ENCODE measurements around the gene RCSD1. TPM values are rescaled to one million over a fixed set of nuclear protein-coding genes. Genes with fewer than 3 reads are reported as not detected.
A peak's percentile ranks its signal among the peaks of the same experiment; 100 is the strongest.

The RCSD1 gene, protein sequence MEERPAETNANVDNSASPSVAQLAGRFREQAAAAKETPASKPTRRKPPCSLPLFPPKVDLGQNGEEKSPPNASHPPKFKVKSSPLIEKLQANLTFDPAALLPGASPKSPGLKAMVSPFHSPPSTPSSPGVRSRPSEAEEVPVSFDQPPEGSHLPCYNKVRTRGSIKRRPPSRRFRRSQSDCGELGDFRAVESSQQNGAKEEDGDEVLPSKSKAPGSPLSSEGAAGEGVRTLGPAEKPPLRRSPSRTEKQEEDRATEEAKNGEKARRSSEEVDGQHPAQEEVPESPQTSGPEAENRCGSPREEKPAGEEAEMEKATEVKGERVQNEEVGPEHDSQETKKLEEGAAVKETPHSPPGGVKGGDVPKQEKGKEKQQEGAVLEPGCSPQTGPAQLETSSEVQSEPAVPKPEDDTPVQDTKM
- 100 to 1,000 TPM; 143 to 145 TPM for total RNA-seq

DNA sequence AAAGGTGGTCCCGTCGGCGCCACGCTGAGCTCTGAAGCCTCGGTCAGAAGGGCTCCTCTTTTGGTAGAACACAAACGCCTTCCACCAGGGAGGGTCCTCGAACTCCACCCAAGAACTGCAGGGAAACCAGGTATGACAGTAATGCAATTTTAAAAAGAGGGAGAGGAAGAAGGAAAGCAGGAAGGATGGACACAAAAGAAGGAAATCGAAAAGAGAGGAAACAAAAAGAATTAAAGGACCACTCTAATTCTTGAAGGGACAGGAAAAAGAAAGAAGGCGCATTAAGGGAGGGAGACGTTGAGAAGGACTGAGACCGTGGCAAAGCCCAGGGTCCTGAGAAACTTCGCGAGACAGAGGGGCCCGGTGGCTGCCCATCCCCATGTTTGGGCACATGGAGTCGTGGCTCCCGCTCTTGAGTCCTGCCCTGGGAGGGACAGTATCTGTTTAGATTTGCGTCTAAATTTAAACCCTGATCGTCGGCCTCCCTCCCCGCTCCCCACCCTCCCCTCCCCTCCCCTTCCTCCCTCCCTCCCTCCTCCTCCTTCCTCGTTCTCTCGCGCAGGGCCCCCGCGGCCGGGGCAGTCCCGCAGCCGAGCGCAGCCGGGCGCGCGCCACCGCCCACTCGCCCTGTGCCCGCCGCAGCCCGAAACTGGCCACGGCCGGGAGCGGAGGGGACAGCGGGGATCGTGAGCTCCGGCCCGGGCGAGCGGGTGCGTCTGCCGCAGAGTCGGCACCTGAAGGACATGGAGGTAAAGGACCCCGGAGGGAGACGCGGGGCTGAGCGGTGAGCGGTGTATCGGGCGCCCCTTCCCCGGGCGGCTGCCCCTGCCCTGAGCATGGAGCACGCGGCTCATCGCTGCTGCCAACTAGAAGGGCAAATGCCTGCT is at the start of gene RCSD1:
TSS of gene RCSD1 (plus strand) at position 552 of the 887 bp plus-strand sequence. CDS start at position 744, 192 bp downstream.
- POLR2A ChIA-PET: interaction anchor here (0.7 to 8.2 kb wide), 7 partner anchors 7 to 306 kb away, joined by 3 to 96 read pairs (median 7); no protein-coding TSS in a partner anchor
- peaks cover 75% of the 10 kb centered on the region for H3K4me1 Mint-ChIP-seq (ENCODE audit: low read depth)
- peak; percentile 13 for ATAC-seq
- peak within 1 kb of the TSS; percentile 98 for H3K27ac Mint-ChIP-seq
- no peaks in the 10 kb centered on the region for H3K27me3 Mint-ChIP-seq (ENCODE audit: low read depth)
- peak within 1 kb of the TSS; percentile 98 for H3K4me3 Mint-ChIP-seq
- CTCF ChIA-PET: interaction anchor here (0.8 to 14.2 kb wide), 6 partner anchors 19 to 183 kb away, joined by 3 to 334 read pairs (median 8); no protein-coding TSS in a partner anchor
- H3K9me3 Mint-ChIP-seq (ENCODE audit: insufficient read depth): peaks cover 11% of the 10 kb centered on the region
- H3K36me3 Mint-ChIP-seq (ENCODE audit: low read depth): peaks cover 64% of the 10 kb centered on the region
- DNase-seq: peak; percentile 68

DNA sequence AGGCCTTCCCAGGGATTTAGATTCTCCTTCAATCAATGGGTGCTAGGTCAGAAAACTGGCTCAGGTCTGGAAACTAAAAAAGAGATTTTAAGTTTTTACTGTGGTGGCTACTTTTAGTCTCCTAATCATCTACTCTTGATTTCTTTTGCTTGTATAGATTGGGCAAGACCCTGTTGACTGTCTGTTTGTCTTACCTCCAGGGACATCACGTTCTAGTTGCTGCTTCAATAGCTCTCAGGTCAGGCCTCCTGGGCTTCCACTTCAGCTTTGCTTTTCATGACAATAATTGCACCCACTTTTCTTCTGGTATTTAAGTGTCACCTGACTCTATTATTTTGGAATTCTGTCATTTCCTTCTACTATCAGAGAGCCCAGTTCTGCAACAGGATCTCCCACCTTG is 48.0 kb upstream of the RCSD1 start:
- H3K36me3 Mint-ChIP-seq (ENCODE audit: low read depth): no peaks in the 10 kb centered on the region
- no peaks in the 10 kb centered on the region for H3K4me1 Mint-ChIP-seq (ENCODE audit: low read depth)
- no peak overlapping the region for H3K27ac Mint-ChIP-seq
- ATAC-seq: no peak
- POLR2A ChIA-PET: no interaction called here
- H3K4me3 Mint-ChIP-seq: no peak overlapping the region
- CTCF ChIA-PET: no interaction called here
- H3K9me3 Mint-ChIP-seq (ENCODE audit: insufficient read depth): no peaks in the 10 kb centered on the region
- DNase-seq: no peak
- H3K27me3 Mint-ChIP-seq (ENCODE audit: low read depth): peaks cover 17% of the 10 kb centered on the region

DNA sequence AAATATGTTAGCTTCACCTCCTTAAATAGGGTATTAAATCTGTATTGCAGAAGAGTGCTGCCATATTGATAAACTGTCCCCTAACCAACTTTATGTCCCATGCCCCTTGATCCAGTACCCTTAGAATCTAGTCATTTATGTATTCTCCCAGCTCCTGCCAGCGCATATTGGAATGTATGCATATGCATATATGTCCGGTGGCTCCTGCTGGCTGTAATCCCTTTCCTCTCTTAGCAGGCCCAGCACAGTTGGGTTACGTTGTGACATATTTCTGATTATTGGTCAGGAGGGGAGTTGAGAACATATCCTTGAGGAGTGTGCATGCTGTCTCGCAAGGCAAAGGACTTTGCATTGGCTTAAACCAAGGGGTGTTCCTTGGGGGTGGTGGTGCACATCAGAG is 47.3 kb upstream of the RCSD1 start:
- H3K27me3 Mint-ChIP-seq (ENCODE audit: low read depth): peaks cover 13% of the 10 kb centered on the region
- no peak overlapping the region for H3K4me3 Mint-ChIP-seq
- ChIA-PET CTCF (no interaction called here), POLR2A (no interaction called here)
- H3K4me1 Mint-ChIP-seq (ENCODE audit: low read depth): no peaks in the 10 kb centered on the region
- ATAC-seq (no peak), DNase-seq (no peak)
- H3K36me3 Mint-ChIP-seq (ENCODE audit: low read depth): no peaks in the 10 kb centered on the region
- no peak overlapping the region for H3K27ac Mint-ChIP-seq
- H3K9me3 Mint-ChIP-seq (ENCODE audit: insufficient read depth): no peaks in the 10 kb centered on the region

DNA sequence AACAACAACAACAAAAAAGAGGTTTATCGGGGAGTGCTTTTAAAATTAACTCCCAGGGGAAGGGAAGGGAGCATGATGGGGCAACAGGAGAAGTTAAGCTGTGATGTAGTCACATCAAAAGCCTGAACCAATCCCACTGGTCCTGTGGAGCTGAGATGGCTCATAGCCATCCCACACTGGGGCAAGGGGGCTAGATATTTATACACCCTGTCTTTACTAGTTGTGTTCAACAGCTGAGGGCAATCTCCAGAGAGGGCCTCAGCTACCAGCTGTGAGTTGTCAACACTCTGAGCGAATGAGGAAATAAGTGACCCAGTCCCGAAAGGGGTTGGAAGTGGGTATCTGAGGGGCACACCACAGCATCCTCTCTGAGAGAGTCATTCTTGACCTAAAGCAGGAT is 45.5 kb upstream of the RCSD1 start:
- Mint-ChIP-seq H3K9me3 (ENCODE audit: insufficient read depth) (no peaks in the 10 kb centered on the region), H3K4me3 (no peak overlapping the region), H3K27me3 (ENCODE audit: low read depth) (peaks cover 2% of the 10 kb centered on the region), H3K36me3 (ENCODE audit: low read depth) (no peaks in the 10 kb centered on the region), H3K4me1 (ENCODE audit: low read depth) (no peaks in the 10 kb centered on the region), H3K27ac (no peak overlapping the region)
- DNase-seq (no peak), ATAC-seq (no peak)
- ChIA-PET POLR2A (interaction anchor here (0.5 kb wide), 1 partner anchor 470 kb away, joined by 3 read pairs; no protein-coding TSS in a partner anchor), CTCF (interaction anchor here (0.6 kb wide), 1 partner anchor 334 kb away, joined by 3 read pairs; no protein-coding TSS in a partner anchor)

DNA sequence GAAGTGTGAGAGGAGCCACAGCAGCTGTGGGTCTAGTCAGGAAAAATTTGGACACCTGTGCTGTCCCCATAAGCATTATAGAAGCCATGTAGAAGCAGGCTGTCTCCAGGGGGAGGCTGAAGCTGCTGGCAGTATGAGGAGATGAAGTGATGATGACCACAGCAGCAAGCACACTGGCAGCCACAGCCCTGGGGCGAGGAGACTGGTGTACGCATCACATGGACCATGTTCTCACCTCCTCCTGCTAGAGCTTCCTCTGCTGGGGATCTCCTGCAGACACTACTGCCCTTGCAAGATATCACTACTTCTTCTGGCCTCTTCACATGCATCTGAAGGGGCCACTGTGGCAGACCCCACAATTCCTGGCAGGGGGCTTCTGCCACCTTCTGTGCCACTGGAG is 42.7 kb upstream of the RCSD1 start:
- Mint-ChIP-seq H3K9me3 (ENCODE audit: insufficient read depth) (no peaks in the 10 kb centered on the region), H3K4me3 (no peak overlapping the region), H3K27ac (no peak overlapping the region), H3K36me3 (ENCODE audit: low read depth) (no peaks in the 10 kb centered on the region), H3K4me1 (ENCODE audit: low read depth) (no peaks in the 10 kb centered on the region), H3K27me3 (ENCODE audit: low read depth) (peaks cover 1% of the 10 kb centered on the region)
- POLR2A ChIA-PET: no interaction called here
- no peak for DNase-seq
- no peak for ATAC-seq
- CTCF ChIA-PET: interaction anchor here (1.0 to 1.3 kb wide), 2 partner anchors 13 to 50 kb away, joined by 3 read pairs; no protein-coding TSS in a partner anchor

DNA sequence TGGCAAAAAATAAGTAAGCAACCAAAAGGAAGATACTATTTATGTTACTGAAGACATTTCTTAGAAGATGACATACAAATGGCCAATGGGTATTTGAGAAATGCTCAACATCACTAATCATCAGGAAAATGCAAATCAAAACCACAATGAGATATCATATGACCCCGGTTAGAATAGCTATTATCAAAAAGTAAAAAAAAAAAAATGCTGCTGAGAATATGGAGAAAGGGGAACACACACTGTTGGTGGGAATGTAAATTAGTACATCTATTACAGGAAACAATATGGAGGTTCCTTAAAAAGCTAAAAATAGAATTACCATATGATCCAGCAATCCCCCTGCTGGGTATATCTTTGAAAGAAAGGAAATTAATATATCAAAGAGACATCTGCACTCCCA is 42.2 kb upstream of the RCSD1 start:
- no peaks in the 10 kb centered on the region for H3K9me3 Mint-ChIP-seq (ENCODE audit: insufficient read depth)
- no peak for ATAC-seq
- H3K36me3 Mint-ChIP-seq (ENCODE audit: low read depth): no peaks in the 10 kb centered on the region
- H3K4me1 Mint-ChIP-seq (ENCODE audit: low read depth): no peaks in the 10 kb centered on the region
- peaks cover 5% of the 10 kb centered on the region for H3K27me3 Mint-ChIP-seq (ENCODE audit: low read depth)
- CTCF ChIA-PET: interaction anchor here (1.3 kb wide), 1 partner anchor 49 kb away, joined by 3 read pairs; no protein-coding TSS in a partner anchor
- POLR2A ChIA-PET: interaction anchor here (0.6 kb wide), 2 partner anchors 49 to 279 kb away, joined by 3 to 5 read pairs; no protein-coding TSS in a partner anchor
- no peak for DNase-seq
- H3K4me3 Mint-ChIP-seq: no peak overlapping the region
- H3K27ac Mint-ChIP-seq: no peak overlapping the region

DNA sequence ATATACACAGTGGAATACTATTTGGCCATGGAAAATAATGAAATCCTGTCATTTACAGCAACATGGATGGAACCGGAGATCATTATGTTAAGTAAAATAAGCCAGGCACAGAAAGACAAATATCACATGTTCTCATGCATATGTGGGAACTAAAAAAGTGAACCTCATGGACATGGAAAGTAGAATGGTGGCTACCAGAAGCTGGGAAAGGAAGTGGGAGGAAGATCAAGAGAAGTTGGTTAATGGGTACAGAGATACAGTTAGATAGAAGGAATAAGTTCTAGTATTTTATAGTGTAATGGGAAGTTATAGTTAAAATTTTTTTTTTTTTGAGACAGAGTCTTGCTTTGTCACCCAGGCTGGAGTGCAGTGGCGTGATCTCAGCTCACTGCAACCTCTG is 41.7 kb upstream of the RCSD1 start:
- no peaks in the 10 kb centered on the region for H3K9me3 Mint-ChIP-seq (ENCODE audit: insufficient read depth)
- H3K4me1 Mint-ChIP-seq (ENCODE audit: low read depth): peaks cover 2% of the 10 kb centered on the region
- DNase-seq (no peak), ATAC-seq (no peak)
- H3K4me3 Mint-ChIP-seq: no peak overlapping the region
- ChIA-PET POLR2A (interaction anchor here (0.6 kb wide), 2 partner anchors 49 to 279 kb away, joined by 3 to 5 read pairs; no protein-coding TSS in a partner anchor), CTCF (no interaction called here)
- H3K27me3 Mint-ChIP-seq (ENCODE audit: low read depth): peaks cover 5% of the 10 kb centered on the region
- no peak overlapping the region for H3K27ac Mint-ChIP-seq
- no peaks in the 10 kb centered on the region for H3K36me3 Mint-ChIP-seq (ENCODE audit: low read depth)

DNA sequence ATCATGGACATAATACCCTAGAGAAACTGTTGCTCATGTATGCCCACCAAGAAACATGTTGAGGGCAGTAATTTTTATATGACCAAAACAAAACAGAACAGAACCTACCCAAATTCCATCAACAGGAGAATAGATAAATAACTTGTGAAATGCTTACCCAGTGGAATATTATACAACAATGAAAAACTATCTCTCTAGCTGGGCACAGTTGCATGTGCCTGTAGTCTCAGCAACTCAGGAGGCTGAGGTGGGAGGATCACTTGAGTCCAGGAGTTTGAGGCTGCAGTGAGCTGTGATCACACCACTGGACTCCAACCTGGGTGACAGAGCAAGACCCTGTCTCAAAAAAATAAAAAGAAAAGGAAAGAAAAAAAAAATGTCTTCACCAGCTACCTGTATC is 37.6 kb upstream of the RCSD1 start:
- H3K36me3 Mint-ChIP-seq (ENCODE audit: low read depth): no peaks in the 10 kb centered on the region
- H3K4me1 Mint-ChIP-seq (ENCODE audit: low read depth): peaks cover 6% of the 10 kb centered on the region
- H3K27ac Mint-ChIP-seq: no peak overlapping the region
- no peak overlapping the region for H3K4me3 Mint-ChIP-seq
- ChIA-PET POLR2A (no interaction called here), CTCF (interaction anchor here (0.7 kb wide), 1 partner anchor 1636 kb away, joined by 5 read pairs; no protein-coding TSS in a partner anchor)
- no peaks in the 10 kb centered on the region for H3K9me3 Mint-ChIP-seq (ENCODE audit: insufficient read depth)
- peaks cover 7% of the 10 kb centered on the region for H3K27me3 Mint-ChIP-seq (ENCODE audit: low read depth)
- DNase-seq (no peak), ATAC-seq (no peak)

DNA sequence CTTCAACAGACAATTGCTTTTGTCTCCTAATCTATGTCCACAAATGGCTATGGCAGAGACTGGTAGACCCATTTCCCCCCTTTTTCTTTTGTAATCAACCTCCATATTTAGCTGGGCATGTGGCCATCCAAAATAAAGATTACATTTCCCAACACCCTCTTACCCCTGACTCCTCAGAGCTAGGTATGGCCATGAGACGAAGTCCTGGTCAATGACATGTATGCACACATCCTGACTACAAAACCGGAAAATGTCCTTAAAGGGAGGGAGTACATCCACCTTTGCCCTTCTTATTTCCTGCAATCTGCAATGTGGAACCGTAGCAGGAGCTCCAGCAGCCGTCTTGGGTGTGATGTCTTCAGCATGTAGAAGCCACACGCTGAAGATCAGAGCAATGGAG is 36.2 kb upstream of the RCSD1 start:
- DNase-seq (no peak), ATAC-seq (no peak)
- no peaks in the 10 kb centered on the region for H3K36me3 Mint-ChIP-seq (ENCODE audit: low read depth)
- no peak overlapping the region for H3K4me3 Mint-ChIP-seq
- no peak overlapping the region for H3K27ac Mint-ChIP-seq
- H3K9me3 Mint-ChIP-seq (ENCODE audit: insufficient read depth): no peaks in the 10 kb centered on the region
- peaks cover 7% of the 10 kb centered on the region for H3K27me3 Mint-ChIP-seq (ENCODE audit: low read depth)
- CTCF ChIA-PET: interaction anchor here (1.0 to 2.3 kb wide), 4 partner anchors 40 to 94 kb away, joined by 3 to 10 read pairs (median 6); partner anchors contain the start of gene CREG1
- POLR2A ChIA-PET: no interaction called here
- H3K4me1 Mint-ChIP-seq (ENCODE audit: low read depth): peaks cover 6% of the 10 kb centered on the region

DNA sequence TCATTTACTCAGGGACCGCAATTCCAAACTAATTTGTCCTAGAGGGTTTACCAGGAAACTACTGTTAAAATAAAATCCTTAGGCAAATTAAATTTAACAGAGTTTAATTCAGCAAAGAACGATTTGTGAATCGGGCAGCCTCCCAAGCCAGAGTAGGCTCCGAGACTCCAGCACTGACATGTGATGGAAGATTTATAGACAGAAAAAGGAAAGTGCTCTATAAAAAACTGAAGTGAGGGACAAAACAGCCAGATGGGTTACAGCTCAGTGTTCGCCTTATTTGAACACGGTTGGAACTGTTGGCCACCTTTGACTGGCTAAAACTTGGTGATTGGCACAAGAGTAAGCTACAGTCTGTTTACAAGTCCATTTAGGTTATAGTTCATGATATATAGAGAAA is 35.2 kb upstream of the RCSD1 start:
- DNase-seq: no peak
- no peak overlapping the region for H3K4me3 Mint-ChIP-seq
- H3K36me3 Mint-ChIP-seq (ENCODE audit: low read depth): no peaks in the 10 kb centered on the region
- ChIA-PET POLR2A (interaction anchor here (1.2 kb wide), 1 partner anchor 37 kb away, joined by 3 read pairs; no protein-coding TSS in a partner anchor), CTCF (interaction anchor here (1.0 to 2.3 kb wide), 6 partner anchors 37 to 93 kb away, joined by 3 to 10 read pairs (median 6); partner anchors contain the start of gene CREG1)
- H3K9me3 Mint-ChIP-seq (ENCODE audit: insufficient read depth): no peaks in the 10 kb centered on the region
- H3K27me3 Mint-ChIP-seq (ENCODE audit: low read depth): peaks cover 7% of the 10 kb centered on the region
- H3K4me1 Mint-ChIP-seq (ENCODE audit: low read depth): peaks cover 11% of the 10 kb centered on the region
- no peak overlapping the region for H3K27ac Mint-ChIP-seq
- ATAC-seq: no peak

DNA sequence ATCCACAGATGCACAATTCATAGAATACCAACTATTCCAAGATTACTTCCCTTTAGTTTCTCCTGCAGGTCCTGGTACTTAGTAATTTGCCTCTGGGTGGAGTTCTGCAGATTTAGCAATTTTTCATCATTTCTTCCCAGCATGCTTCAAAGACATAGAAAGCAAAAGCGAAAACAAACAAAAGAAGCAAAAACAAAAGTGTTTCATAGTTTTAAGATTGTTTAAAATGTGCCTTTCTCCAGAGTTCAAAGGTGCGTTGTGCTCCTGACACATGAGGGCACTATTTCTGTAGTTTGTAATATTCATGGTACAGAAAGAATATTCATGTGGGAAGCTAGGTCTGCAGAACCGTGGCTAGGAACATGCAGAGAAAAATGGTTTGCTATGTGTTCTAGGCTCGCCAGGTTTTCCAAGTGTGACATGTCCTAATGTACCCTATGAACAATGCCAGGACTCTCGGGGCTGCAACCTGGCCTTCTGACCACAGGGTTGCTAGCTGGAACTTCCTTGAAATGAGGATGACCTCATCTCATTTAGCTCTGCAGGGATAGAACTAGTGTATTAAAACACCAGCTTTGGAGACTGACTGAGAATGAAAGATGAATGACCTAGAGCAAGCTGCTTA is 30.0 kb upstream of the RCSD1 start:
- no peaks in the 10 kb centered on the region for H3K9me3 Mint-ChIP-seq (ENCODE audit: insufficient read depth)
- H3K4me1 Mint-ChIP-seq (ENCODE audit: low read depth): peaks cover 42% of the 10 kb centered on the region
- ATAC-seq: peak; percentile 84
- peaks cover under 1% of the 10 kb centered on the region for H3K36me3 Mint-ChIP-seq (ENCODE audit: low read depth)
- POLR2A ChIA-PET: interaction anchor here (0.7 to 4.8 kb wide), 8 partner anchors 11 to 114 kb away, joined by 3 to 96 read pairs (median 6); partner anchors contain the start of gene RCSD1
- peak overlapping the region; percentile 83 for H3K27ac Mint-ChIP-seq
- CTCF ChIA-PET: interaction anchor here (0.7 to 5.5 kb wide), 35 partner anchors 9 to 546 kb away, joined by 3 to 334 read pairs (median 4); partner anchors contain the start of genes CREG1, DCAF6, MPC2 and RCSD1
- peaks cover 2% of the 10 kb centered on the region for H3K27me3 Mint-ChIP-seq (ENCODE audit: low read depth)
- peak overlapping the region; percentile 40 for H3K4me3 Mint-ChIP-seq
- peak; percentile 71 for DNase-seq
